ENCODE data around the gene NACA.
"Not testable (repeated sequence)": the region's sequence is repeated elsewhere in the genome, so short reads cannot be mapped to it uniquely, and the experiment has no call there.

Gene NACA

GRCh38 chr12:56749853-56750252 is 24.8 kb upstream of the NACA start:
- no peaks in the 10 kb centered on the region for H3K9me3 ChIP-seq (ENCODE audit: insufficient read depth, low read length)
- DNase-seq (ENCODE audit: low read depth, low spot score), result no peak
- TF ChIP-seq YY1 (IDR thresholded peaks at IDR 0.05; ENCODE audit: insufficient read depth, insufficient read length) (no peak), SUZ12 (IDR thresholded peaks at IDR 0.05; ENCODE audit: extremely low read depth, insufficient read depth, insufficient read length) (no peak), ZNF274 (IDR thresholded peaks at IDR 0.05; ENCODE audit: low read depth, low read length) (no peak)
- no peaks in the 10 kb centered on the region for H3K4me1 ChIP-seq (ENCODE audit: insufficient read depth, insufficient read length)
- H3K27me3 ChIP-seq (ENCODE audit: insufficient read depth, insufficient read length), result no peaks in the 10 kb centered on the region
- H3K4me3 ChIP-seq (ENCODE audit: insufficient read length, low read depth), result no peak overlapping the region
- H3K9ac ChIP-seq (ENCODE audit: insufficient read length, low read depth), result no peak overlapping the region
- H3K36me3 ChIP-seq (ENCODE audit: insufficient read depth, insufficient read length, low read length), result peaks cover 48% of the 10 kb centered on the region

DNA sequence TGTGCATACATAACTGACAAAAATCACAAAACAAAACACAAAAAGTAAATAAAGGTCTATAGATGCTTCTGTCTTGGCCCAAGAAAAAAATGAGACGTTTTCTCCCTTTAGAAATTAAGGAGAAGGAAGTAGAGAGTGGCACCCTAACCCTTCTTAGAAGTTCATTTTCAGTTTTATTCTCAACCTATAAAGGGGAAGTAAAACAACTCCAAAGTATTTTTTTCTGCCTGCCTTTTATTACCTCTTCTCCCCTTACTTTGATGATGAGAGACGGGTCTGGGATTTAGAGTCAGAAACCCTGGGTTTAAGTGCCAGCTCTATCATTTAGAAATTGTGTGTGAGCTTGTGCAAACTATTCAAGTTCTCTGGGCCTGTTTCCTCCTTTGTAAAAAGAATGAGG is 24.3 kb upstream of the NACA start:
- H3K36me3 ChIP-seq (ENCODE audit: insufficient read depth, insufficient read length, low read length), result peaks cover 51% of the 10 kb centered on the region

DNA sequence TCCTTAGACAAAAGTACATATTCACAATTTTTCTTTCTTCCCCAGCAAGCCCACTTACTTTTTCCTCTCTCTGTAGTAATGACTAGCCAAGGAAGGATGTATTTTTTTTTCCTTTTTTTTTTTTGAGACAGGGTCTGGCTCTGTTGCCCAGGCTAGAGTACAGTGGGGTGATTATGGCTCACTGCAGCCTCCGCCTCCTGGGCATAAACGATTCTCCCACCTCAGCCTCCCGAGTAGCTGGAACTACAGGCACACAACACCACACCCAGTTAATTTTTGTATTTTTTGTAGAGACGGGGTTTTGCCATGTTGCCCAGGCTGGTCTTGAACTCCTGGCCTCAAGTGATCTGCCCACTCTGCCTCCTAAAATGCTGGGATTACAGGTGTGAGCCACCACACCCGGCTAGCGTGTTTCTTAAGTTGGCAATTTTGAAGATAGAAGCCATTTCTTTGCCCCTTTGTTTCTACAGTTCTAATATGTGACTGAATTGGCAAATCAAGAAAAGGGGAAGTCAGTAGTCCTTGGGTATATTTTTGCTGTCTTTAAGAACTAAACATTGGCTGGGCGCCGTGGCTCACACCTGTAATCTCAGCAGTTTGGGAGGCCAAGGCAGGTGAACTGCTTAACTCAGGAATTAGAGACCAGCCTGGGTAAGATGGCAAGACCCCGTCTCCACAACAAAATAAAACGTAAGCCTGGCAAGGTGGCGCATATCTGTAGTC is 3.2 kb upstream of the NACA start:
- Histone ChIP-seq H3K4me1 (ENCODE audit: insufficient read depth, insufficient read length) (no peaks in the 10 kb centered on the region), H3K27me3 (ENCODE audit: insufficient read depth, insufficient read length) (no peaks in the 10 kb centered on the region), H3K9me3 (ENCODE audit: insufficient read depth, low read length) (no peaks in the 10 kb centered on the region), H3K36me3 (ENCODE audit: insufficient read depth, insufficient read length, low read length) (peaks cover 53% of the 10 kb centered on the region), H3K4me3 (ENCODE audit: insufficient read length, low read depth) (no peak overlapping the region), H3K9ac (ENCODE audit: insufficient read length, low read depth) (no peak overlapping the region)
- no peak for DNase-seq (ENCODE audit: low read depth, low spot score)
- TF ChIP-seq ZNF274 (IDR thresholded peaks at IDR 0.05; ENCODE audit: low read depth, low read length), result no peak
- TF ChIP-seq YY1 (IDR thresholded peaks at IDR 0.05; ENCODE audit: insufficient read depth, insufficient read length), result no peak
- TF ChIP-seq SUZ12 (IDR thresholded peaks at IDR 0.05; ENCODE audit: extremely low read depth, insufficient read depth, insufficient read length), result no peak

More for the DNA sequence above, 24.3 kb upstream of the NACA start:
- no peak for TF ChIP-seq YY1 (IDR thresholded peaks at IDR 0.05; ENCODE audit: insufficient read depth, insufficient read length)
- no peak for TF ChIP-seq SUZ12 (IDR thresholded peaks at IDR 0.05; ENCODE audit: extremely low read depth, insufficient read depth, insufficient read length)
- no peak for TF ChIP-seq ZNF274 (IDR thresholded peaks at IDR 0.05; ENCODE audit: low read depth, low read length)
- DNase-seq (ENCODE audit: low read depth, low spot score), result no peak
- Histone ChIP-seq H3K4me1 (ENCODE audit: insufficient read depth, insufficient read length) (no peaks in the 10 kb centered on the region), H3K9me3 (ENCODE audit: insufficient read depth, low read length) (no peaks in the 10 kb centered on the region), H3K4me3 (ENCODE audit: insufficient read length, low read depth) (no peak overlapping the region), H3K27me3 (ENCODE audit: insufficient read depth, insufficient read length) (no peaks in the 10 kb centered on the region), H3K9ac (ENCODE audit: insufficient read length, low read depth) (no peak overlapping the region)

- not testable (repeated sequence) for H3K4me1 ChIP-seq (ENCODE audit: insufficient read depth, insufficient read length); H3K9me3 ChIP-seq (ENCODE audit: insufficient read depth, low read length); DNase-seq (ENCODE audit: low read depth, low spot score); H3K4me3 ChIP-seq (ENCODE audit: insufficient read length, low read depth); H3K9ac ChIP-seq (ENCODE audit: insufficient read length, low read depth); H3K27me3 ChIP-seq (ENCODE audit: insufficient read depth, insufficient read length)
- peaks cover 59% of the 10 kb centered on the region for H3K36me3 ChIP-seq (ENCODE audit: insufficient read depth, insufficient read length, low read length)
Measured at GRCh38 chr12:56726196-56726675, 1.1 kb upstream of the NACA start.

DNA sequence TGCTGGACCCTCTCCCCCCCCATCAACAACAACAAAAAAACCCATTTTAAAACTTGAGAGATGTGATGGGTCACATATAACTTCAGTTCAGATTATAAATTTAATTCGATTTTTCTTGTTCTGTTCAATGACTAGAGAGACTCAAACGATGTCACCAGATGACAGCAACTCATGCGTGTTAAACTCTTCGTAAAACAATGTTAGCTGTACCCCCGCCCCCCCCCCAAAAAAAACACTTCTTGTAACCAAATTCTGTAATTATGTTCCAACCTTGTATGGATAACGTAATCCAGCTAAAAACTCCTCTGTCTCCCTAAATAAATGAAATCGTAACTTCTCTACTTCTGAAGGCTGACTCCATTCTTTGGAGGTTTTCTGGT is 614 bp upstream of the NACA start:
- TF ChIP-seq YY1 (IDR thresholded peaks at IDR 0.05; ENCODE audit: insufficient read depth, insufficient read length) (no peak), ZNF274 (IDR thresholded peaks at IDR 0.05; ENCODE audit: low read depth, low read length) (no peak), SUZ12 (IDR thresholded peaks at IDR 0.05; ENCODE audit: extremely low read depth, insufficient read depth, insufficient read length) (no peak)
- H3K4me1 ChIP-seq (ENCODE audit: insufficient read depth, insufficient read length), result peaks cover 10% of the 10 kb centered on the region
- H3K4me3 ChIP-seq (ENCODE audit: insufficient read length, low read depth), result peak overlapping the region; percentile 97
- H3K27me3 ChIP-seq (ENCODE audit: insufficient read depth, insufficient read length), result no peaks in the 10 kb centered on the region
- H3K36me3 ChIP-seq (ENCODE audit: insufficient read depth, insufficient read length, low read length), result peaks cover 63% of the 10 kb centered on the region
- H3K9ac ChIP-seq (ENCODE audit: insufficient read length, low read depth), result peak overlapping the region; percentile 99
- no peaks in the 10 kb centered on the region for H3K9me3 ChIP-seq (ENCODE audit: insufficient read depth, low read length)
- no peak for DNase-seq (ENCODE audit: low read depth, low spot score)

DNA sequence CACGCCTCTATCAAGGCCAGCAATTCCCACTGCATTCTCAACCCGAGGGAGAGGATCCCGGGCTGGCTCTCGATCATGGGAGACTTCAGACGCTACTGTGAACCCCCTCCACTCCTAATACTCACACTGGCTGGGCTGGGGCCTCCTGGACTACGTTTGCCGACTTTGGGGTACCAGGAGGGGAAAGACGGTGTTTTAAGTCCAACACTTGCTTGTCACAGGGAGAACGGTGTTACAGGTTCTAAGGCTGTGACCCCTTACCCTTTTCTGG is 463 bp downstream of the NACA start:
- peak overlapping the region; percentile 97 for H3K4me3 ChIP-seq (ENCODE audit: insufficient read length, low read depth)
- no peaks in the 10 kb centered on the region for H3K9me3 ChIP-seq (ENCODE audit: insufficient read depth, low read length)
- H3K4me1 ChIP-seq (ENCODE audit: insufficient read depth, insufficient read length), result peaks cover 14% of the 10 kb centered on the region
- H3K9ac ChIP-seq (ENCODE audit: insufficient read length, low read depth), result peak overlapping the region; percentile 99
- peaks cover 65% of the 10 kb centered on the region for H3K36me3 ChIP-seq (ENCODE audit: insufficient read depth, insufficient read length, low read length)
- TF ChIP-seq SUZ12 (IDR thresholded peaks at IDR 0.05; ENCODE audit: extremely low read depth, insufficient read depth, insufficient read length), result no peak
- no peaks in the 10 kb centered on the region for H3K27me3 ChIP-seq (ENCODE audit: insufficient read depth, insufficient read length)
- DNase-seq (ENCODE audit: low read depth, low spot score), result no peak

GRCh38 chr12:56723889-56724700 is 1.0 kb downstream of the NACA start:
- no peak for DNase-seq (ENCODE audit: low read depth, low spot score)
- Histone ChIP-seq H3K27me3 (ENCODE audit: insufficient read depth, insufficient read length) (no peaks in the 10 kb centered on the region), H3K4me3 (ENCODE audit: insufficient read length, low read depth) (peak overlapping the region; percentile 97), H3K36me3 (ENCODE audit: insufficient read depth, insufficient read length, low read length) (peaks cover 67% of the 10 kb centered on the region), H3K9ac (ENCODE audit: insufficient read length, low read depth) (peak overlapping the region; percentile 99), H3K4me1 (ENCODE audit: insufficient read depth, insufficient read length) (peaks cover 14% of the 10 kb centered on the region), H3K9me3 (ENCODE audit: insufficient read depth, low read length) (no peaks in the 10 kb centered on the region)
- no peak for TF ChIP-seq ZNF274 (IDR thresholded peaks at IDR 0.05; ENCODE audit: low read depth, low read length)
- TF ChIP-seq SUZ12 (IDR thresholded peaks at IDR 0.05; ENCODE audit: extremely low read depth, insufficient read depth, insufficient read length), result no peak
- TF ChIP-seq YY1 (IDR thresholded peaks at IDR 0.05; ENCODE audit: insufficient read depth, insufficient read length), result no peak

Data from NT2/D1 (cell line).